HepG2 (cell line): ENCODE measurements around the gene ZMYND10. TPM values are rescaled to one million over a fixed set of nuclear protein-coding genes. Genes with fewer than 3 reads are reported as not detected.

Experiments used
- AKAP8 ChIP-seq: sonication (generic); formaldehyde crosslinking; IDR thresholded peaks from 2 replicates; pipeline ENCODE4 v1.5.1; 2020; ENCODE audit warnings: mild to moderate bottlenecking, missing genetic modification reagents
- ATF7-NPFF ChIP-seq: sonication (generic); formaldehyde crosslinking; IDR thresholded peaks from 2 replicates; pipeline ENCODE4 v1.8.1; 2023; ENCODE audit warnings: mild to moderate bottlenecking, low read depth, missing genetic modification reagents, moderate library complexity
- FOXK2 ChIP-seq: fragments of 450-650 bp; IDR thresholded peaks from 2 replicates; pipeline ENCODE4 v1.6.1; 2016
- HCFC1 ChIP-seq: fragments of 150-350 bp; IDR thresholded peaks from 2 replicates; pipeline ENCODE4 v1.6.1; 2014; ENCODE audit warnings: low read depth, low read length
- KLF16 ChIP-seq, 2 experiments: sonication (generic) in 1 of 2; formaldehyde crosslinking in 1 of 2; IDR thresholded peaks; 2 replicates each; pipeline versions ENCODE4 v1.6.1 to v1.8.0; 2016 to 2023; ENCODE audit warnings: missing genetic modification reagents in 2 of 2, missing compliant biosample characterization in 1 of 2
- MAFF ChIP-seq: IDR thresholded peaks from 2 replicates; pipeline ENCODE4 v1.6.1; 2011; ENCODE audit warnings: low read depth, low read length, improper control_type of control experiment
- NFAT5 ChIP-seq: sonication (generic); formaldehyde crosslinking; IDR thresholded peaks from 2 replicates; pipeline ENCODE4 v1.4.0; 2020; ENCODE audit warnings: missing genetic modification reagents
- POGK ChIP-seq: sonication (generic); formaldehyde crosslinking; conservative IDR thresholded peaks from 2 replicates; pipeline ENCODE4 v1.8.0; 2022; ENCODE audit warnings: mild to moderate bottlenecking, moderate library complexity, missing genetic modification reagents
- RAD21 ChIP-seq: fragments of 450-650 bp; formaldehyde crosslinking; IDR thresholded peaks from 2 replicates; pipeline ENCODE4 v1.5.0; 2020; ENCODE audit warnings: mild to moderate bottlenecking
- SRF ChIP-seq: IDR thresholded peaks from 2 replicates; pipeline ENCODE4 v1.6.1; 2011; ENCODE audit warnings: mild to moderate bottlenecking, low read depth, low read length, moderate library complexity
- STAT5B ChIP-seq: sonication (generic); formaldehyde crosslinking; IDR thresholded peaks from 2 replicates; pipeline ENCODE4 v1.4.0; 2020; ENCODE audit warnings: missing genetic modification reagents
- TCF7 ChIP-seq: sonication (generic); IDR thresholded peaks from 2 replicates; pipeline ENCODE4 v1.6.1; 2016; ENCODE audit warnings: antibody characterized with exemption, low read depth
- THAP8 ChIP-seq: sonication (generic); formaldehyde crosslinking; IDR thresholded peaks from 2 replicates; pipeline ENCODE4 v1.5.1; 2020; ENCODE audit warnings: missing genetic modification reagents, mild to moderate bottlenecking, borderline replicate concordance
- UBTF ChIP-seq: sonication (generic); formaldehyde crosslinking; IDR thresholded peaks from 2 replicates; pipeline ENCODE4 v1.4.0; 2020; ENCODE audit warnings: mild to moderate bottlenecking, missing genetic modification reagents
- XRCC5 ChIP-seq: fragments of 200-400 bp; formaldehyde crosslinking; optimal IDR thresholded peaks from 2 replicates; pipeline ENCODE3; 2017; ENCODE audit warnings: mild to moderate bottlenecking, low read length
- ZNF160 ChIP-seq: sonication (generic); formaldehyde crosslinking; IDR thresholded peaks from 2 replicates; pipeline ENCODE4 v1.8.0; 2022; ENCODE audit warnings: mild to moderate bottlenecking, inconsistent platforms, missing genetic modification reagents
- ZNF660 ChIP-seq: sonication (generic); formaldehyde crosslinking; IDR thresholded peaks from 2 replicates; pipeline ENCODE4 v1.5.1; 2020; ENCODE audit warnings: mild to moderate bottlenecking, low read depth, missing genetic modification reagents, borderline replicate concordance
- ZNF713 ChIP-seq: sonication (generic); formaldehyde crosslinking; IDR thresholded peaks from 2 replicates; pipeline ENCODE4 v1.4.0; 2020; ENCODE audit warnings: mild to moderate bottlenecking, missing genetic modification reagents
- ZNF83 ChIP-seq: sonication (generic); formaldehyde crosslinking; IDR thresholded peaks from 2 replicates; pipeline ENCODE4 v1.4.0; 2020; ENCODE audit warnings: missing genetic modification reagents, mild to moderate bottlenecking, borderline replicate concordance
- polyA plus RNA-seq, 8 experiments: library from polyadenylated mRNA; depleted of rRNA in 3 of 8; stranded (reverse) in 7 of 8; unstranded in 1 of 8; fragments of >200 nt; fragmentation: Illumina TruSeq in 4 of 8; extraction: Trizol in 4 of 8; gene quantifications; 2 replicates each; pipeline versions ENCODE4 v1.2.1 to v1.2.3, GENCODE V29; 2011 to 2016; ENCODE audit warnings: low read depth in 4 of 8, missing spikeins in 1 of 8, mixed read lengths in 1 of 8; ENCODE audit not compliant: insufficient read depth in 1 of 8
- total RNA-seq, 5 experiments: library from RNA; depleted of rRNA; stranded (reverse); fragments of >200 nt; fragmentation: Illumina TruSeq; extraction: Trizol; gene quantifications; 2 replicates each; pipeline ENCODE4 v1.2.3, GENCODE V29; 2016; ENCODE audit warnings: low read depth in 1 of 5

The ZMYND10 gene
- total and polyA plus RNA-seq, 2 of the 13 experiments (the other 11 are each of a cell fraction or from before 2014, with no cell fraction given) = 0.60 to 0.74 TPM

- peak; percentile 66; the same call in 1 of the 2 replicates for TF ChIP-seq UBTF (CRISPR knock-in tag)
- TF ChIP-seq RAD21 = peak; percentile 67; the same call in 1 of the 2 replicates
- peak; percentile 80 for TF ChIP-seq POGK (CRISPR knock-in tag)
- TF ChIP-seq ATF7-NPFF (CRISPR knock-in tag) = peak; percentile 52; the same call in 1 of the 2 replicates
- no peak; the same call in 1 of the 2 replicates for TF ChIP-seq HCFC1
- 0 out of 2 replicates have a peak, but pooled peaks have one; percentile 38 for TF ChIP-seq ZNF83 (CRISPR knock-in tag)
- TF ChIP-seq STAT5B = no peak
- TF ChIP-seq TCF7 = no peak
- TF ChIP-seq SRF = no peak; the same call in 1 of the 2 replicates
- TF ChIP-seq NFAT5 (CRISPR knock-in tag) = no peak; the same call in 1 of the 2 replicates
- no peak for TF ChIP-seq MAFF
- TF ChIP-seq ZNF713 = no peak
- TF ChIP-seq ZNF660 (CRISPR knock-in tag) = no peak
- TF ChIP-seq AKAP8 (CRISPR knock-in tag) = peak; percentile 96
- TF ChIP-seq ZNF160 (CRISPR knock-in tag) = 0 out of 2 replicates have a peak, but pooled peaks have one; percentile 15
- TF ChIP-seq KLF16 (CRISPR knock-in tag; IDR thresholded peaks at IDR 0.05) = peak in 1 of 2 experiments; percentile 75; a peak in 2 of 4 replicates
- peak; percentile 67 for TF ChIP-seq XRCC5
- TF ChIP-seq THAP8 (CRISPR knock-in tag) = 0 out of 2 replicates have a peak, but pooled peaks have one; percentile 52
- TF ChIP-seq FOXK2 = no peak
These were observed 46.5 kb downstream of the ZMYND10 start, which contains the start of the genes HYAL3 and NAA80 (continued) for GRCh38 chr3:50298836-50299637.
